GOT3 (cell line): Measurements from ENCODE around the gene MBIP.

ENCODE experiments used
- DNase-seq: peaks from one replicate; lab custom pipeline; 2025; ENCODE audit warnings: mixed read lengths; lab: John Stamatoyannopoulos, UW

Gene MBIP

DNA sequence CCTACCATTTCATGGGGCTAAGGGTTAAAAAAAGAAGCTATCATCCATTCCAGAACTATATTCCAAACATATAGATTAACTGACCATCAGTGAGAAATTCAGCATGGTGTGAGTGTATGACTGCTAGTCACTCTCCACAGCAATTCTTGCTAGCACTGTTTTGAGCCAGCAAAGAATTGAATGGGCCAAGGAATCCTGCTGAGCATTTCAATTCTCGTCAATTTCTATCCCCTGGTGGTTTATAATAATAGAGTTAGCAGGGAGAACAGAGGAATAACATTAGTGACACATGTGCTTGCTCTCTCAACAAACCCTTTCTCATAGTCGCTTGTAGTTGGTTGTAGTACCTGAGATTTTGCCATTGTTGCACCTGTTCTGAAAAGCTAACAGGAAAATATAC is 7.2 kb downstream of the MBIP start:
- DNase-seq: no peak

DNA sequence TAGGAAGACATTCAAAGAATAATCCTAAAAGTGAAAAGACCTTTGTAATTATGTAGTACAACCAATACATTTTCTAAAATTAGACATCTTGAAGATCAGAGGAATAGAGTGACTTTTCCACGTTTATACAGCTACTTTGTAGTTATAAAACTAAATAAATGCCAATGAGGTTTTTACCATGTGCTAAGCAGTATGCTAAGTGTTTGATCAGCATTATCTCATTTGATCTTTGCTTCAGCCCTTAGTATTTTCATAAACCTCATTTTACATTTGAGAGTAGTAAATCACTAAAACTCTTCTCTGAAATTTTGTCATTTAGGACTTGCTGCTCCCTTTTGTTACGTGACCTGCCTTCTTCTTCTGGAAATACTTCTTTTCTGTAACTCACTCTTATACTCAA is 13.6 kb downstream of the MBIP start:
- no peak for DNase-seq

DNA sequence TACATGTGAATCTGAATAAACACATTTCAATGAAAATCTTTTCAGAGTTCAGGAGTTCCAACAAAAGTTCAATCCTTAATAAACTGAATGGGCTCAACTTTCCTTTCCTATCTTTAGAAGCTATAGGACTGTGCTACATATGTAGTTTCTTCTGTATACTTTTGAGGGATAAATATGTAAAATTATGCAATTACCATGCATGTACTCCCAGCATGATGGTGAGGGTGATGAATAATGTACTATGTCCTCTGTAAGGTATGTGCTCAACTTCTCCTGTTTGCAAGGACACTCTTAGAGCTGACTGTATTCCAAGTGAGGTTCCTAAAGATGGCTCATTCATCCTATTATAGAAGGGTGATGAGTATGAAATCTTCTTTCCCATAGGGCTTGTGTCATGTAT is 15.5 kb downstream of the MBIP start:
- DNase-seq: no peak

GRCh38 chr14:36303960-36304359 is 16.5 kb downstream of the MBIP start:
- no peak for DNase-seq

- DNase-seq: no peak
Observed at GRCh38 chr14:36302823-36303222, 17.6 kb downstream of the MBIP start.

DNA sequence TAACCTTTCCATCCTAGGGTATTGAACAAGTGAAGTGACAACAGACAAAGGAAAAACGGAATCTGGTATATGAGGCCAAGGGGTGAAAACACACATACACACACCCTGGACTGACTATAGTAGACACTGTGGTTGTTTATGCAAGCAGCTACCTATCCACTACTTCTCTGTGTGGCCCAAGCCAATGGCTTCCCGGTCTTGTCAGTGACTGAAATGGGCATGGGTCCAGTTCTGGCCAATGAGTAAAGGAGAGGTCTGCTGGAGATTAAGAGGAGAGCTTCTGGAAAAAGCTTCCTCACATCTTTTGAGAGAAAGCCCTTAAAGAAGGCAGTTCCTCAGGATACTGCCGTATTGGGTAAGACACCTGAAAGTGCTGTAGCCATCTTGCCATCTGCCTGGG is 19.3 kb downstream of the MBIP start:
- no peak for DNase-seq

- DNase-seq: no peak
Observed at GRCh38 chr14:36300337-36300736, 20.1 kb downstream of the MBIP start.

GRCh38 chr14:36295642-36296627 is 24.5 kb downstream of the MBIP start:
- DNase-seq: no peak

GRCh38 chr14:36294543-36294942 is 25.9 kb downstream of the MBIP start:
- DNase-seq: no peak

GRCh38 chr14:36293824-36294223 is 26.6 kb downstream of the MBIP start:
- no peak for DNase-seq

GRCh38 chr14:36289954-36290353 is 30.5 kb downstream of the MBIP start:
- DNase-seq: no peak

GRCh38 chr14:36288496-36288895 is 31.9 kb downstream of the MBIP start:
- no peak for DNase-seq

DNA sequence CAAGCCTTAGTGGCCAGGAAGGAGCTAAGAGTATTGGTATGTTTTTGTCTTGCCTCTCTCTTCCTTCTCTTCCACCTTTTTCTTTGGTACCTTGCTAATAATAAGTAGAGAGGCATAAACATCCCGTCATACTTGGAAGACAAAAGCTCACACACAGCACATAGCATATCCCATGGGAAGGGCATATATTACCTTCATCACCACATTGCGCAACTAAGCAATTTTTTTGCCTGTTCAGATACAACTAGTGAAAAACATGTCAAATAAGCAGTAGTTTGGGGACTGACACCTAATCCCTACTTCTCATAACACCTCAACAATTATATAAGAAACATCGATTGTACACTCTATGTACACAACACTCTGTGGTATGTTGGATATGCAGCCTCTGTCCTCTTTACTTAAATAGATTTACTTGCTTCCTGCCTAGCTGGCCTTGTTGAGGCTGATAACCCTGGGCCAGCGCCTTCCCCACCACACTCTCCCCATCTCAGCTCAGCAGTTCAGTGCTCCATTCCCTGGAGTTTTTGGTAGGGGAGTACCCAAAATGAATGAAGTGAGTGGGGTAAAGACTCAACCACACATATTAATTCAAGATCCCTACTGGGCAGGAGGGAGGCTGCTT is 35.4 kb downstream of the MBIP start:
- DNase-seq: no peak

DNA sequence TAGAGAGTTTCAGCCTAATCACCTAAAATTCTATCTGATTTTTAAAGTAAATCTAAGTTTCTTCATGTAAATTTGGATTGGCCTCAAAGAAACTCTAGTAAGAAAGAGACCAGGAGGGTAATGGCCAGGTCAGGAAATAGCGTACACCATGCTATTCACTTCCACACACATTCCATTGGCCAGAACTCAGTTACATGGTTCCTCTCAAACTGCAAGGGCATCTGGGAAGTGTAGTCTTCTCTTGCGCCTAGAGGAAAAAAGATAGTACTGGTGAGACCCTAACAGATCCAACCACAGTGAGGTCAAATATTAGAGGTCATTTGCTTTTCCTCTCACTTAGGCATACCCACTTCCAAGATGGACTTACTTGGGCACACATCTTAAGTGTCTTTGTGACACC is 39.1 kb downstream of the MBIP start:
- no peak for DNase-seq

DNA sequence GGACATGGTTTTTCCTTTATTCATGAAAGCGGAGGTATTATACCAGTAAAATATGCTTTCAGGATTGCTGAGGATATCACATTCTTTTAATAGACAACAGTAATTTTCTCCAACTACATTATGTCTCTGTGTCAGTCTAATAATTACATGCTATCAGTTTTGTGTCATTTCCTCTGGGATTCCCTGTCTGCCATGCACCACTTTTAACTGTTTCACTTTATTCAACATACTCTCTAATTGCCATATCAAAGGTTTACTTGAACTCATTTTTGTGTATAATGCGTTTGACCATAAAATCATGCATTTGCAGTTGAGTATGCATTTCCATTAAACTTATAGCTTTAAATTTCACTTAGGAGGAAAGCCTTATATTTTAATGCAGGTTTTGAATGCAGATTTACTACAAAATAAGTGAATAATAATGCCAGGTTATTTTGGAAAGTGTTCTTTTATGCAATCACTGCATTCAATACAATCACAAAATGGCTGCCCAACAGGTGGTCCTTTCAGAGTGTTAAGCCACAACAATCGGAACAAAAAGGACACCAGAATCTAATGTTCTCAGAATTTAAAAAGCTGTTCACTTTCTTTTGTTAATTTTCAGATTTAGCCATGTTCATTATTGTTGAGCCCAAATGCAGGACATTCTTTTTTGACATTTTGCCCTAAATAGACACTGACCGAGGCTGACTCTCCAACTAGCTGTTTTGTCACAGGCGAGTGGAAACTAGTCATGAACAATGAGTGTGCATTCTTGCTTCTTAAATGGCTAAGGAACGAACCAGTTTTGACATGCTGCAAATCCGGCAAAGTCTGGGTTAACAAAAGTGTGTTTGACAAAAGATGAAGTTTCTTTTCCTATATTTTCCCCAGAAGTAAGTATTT is 40.9 kb downstream of the MBIP start:
- DNase-seq: no peak

DNA sequence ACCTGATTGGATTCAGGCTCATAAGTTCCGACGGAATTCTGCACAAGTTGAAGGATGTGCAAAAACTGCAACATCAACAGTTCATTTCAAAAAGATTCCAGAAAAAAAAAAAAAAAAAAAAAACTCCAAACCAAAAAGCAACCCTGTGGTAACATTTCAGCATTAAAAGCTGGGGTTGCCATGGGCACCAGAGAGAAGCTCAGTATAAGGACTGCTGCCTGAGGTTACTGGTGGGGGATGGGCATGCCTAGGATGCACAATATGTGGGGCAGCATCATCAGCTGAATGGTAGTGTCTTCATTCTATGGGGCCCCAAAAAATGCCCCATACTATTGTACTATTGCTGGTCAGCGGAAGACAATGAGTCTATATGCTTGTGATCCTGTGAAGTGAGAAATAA is 44.7 kb downstream of the MBIP start:
- DNase-seq: no peak

GRCh38 chr14:36271939-36272907 is 48.2 kb downstream of the MBIP start:
- no peak for DNase-seq

DNA sequence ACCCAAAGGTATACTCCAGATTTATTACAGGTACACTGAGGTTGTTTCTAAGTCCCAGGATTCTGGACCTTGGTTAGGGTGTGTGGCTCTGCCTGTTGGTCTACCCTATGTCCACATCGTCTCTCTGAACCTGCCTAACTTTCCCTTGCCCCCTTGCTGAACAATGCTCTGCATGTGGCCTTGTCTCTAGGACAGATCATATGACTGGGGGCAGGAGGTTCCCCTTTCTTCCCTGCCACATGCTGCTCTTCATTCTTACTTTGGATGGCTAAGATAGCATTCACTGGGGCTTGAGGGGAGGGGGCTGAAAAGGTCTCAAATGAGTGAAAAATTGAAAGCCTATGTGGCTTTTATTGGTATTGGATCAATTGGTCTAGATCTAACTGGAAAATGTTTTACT is 49.2 kb downstream of the MBIP start:
- DNase-seq: no peak

GRCh38 chr14:36270191-36270590 is 50.2 kb downstream of the MBIP start:
- DNase-seq: no peak

- no peak for DNase-seq
Observed at GRCh38 chr14:36268121-36268520, 52.3 kb downstream of the MBIP start.

- DNase-seq: no peak
Observed at GRCh38 chr14:36264595-36264994, 55.8 kb downstream of the MBIP start.
